ENCODE measurements around the gene STH. TPM values are rescaled to one million over a fixed set of nuclear protein-coding genes. Genes with fewer than 3 reads are reported as not detected.

STH gene
- total RNA-seq, 1 donor from 2014 or later, result not detected

GRCh38 chr17:45990886-45991285 is 8.2 kb upstream of the STH start:
- no peaks in the 10 kb centered on the region for H3K36me3 Mint-ChIP-seq (ENCODE audit: unreplicated experiment)
- no peak for DNase-seq (ENCODE audit: extremely low spot score, unreplicated experiment)
- H3K9me3 Mint-ChIP-seq (ENCODE audit: unreplicated experiment), result no peaks in the 10 kb centered on the region
- TF ChIP-seq, protein P1, sequence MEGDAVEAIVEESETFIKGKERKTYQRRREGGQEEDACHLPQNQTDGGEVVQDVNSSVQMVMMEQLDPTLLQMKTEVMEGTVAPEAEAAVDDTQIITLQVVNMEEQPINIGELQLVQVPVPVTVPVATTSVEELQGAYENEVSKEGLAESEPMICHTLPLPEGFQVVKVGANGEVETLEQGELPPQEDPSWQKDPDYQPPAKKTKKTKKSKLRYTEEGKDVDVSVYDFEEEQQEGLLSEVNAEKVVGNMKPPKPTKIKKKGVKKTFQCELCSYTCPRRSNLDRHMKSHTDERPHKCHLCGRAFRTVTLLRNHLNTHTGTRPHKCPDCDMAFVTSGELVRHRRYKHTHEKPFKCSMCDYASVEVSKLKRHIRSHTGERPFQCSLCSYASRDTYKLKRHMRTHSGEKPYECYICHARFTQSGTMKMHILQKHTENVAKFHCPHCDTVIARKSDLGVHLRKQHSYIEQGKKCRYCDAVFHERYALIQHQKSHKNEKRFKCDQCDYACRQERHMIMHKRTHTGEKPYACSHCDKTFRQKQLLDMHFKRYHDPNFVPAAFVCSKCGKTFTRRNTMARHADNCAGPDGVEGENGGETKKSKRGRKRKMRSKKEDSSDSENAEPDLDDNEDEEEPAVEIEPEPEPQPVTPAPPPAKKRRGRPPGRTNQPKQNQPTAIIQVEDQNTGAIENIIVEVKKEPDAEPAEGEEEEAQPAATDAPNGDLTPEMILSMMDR (IDR thresholded peaks at IDR 0.05), result no peak
- no peak overlapping the region for H3K27ac Mint-ChIP-seq (ENCODE audit: unreplicated experiment)
- H3K4me3 Mint-ChIP-seq (ENCODE audit: unreplicated experiment), result no peak overlapping the region
- H3K4me1 Mint-ChIP-seq (ENCODE audit: unreplicated experiment), result no peaks in the 10 kb centered on the region
- peaks cover 2% of the 10 kb centered on the region for H3K27me3 Mint-ChIP-seq (ENCODE audit: unreplicated experiment)

GRCh38 chr17:45991341-45991740 is 7.7 kb upstream of the STH start:
- H3K4me3 Mint-ChIP-seq (ENCODE audit: unreplicated experiment), result no peak overlapping the region
- TF ChIP-seq, protein P1 (IDR thresholded peaks at IDR 0.05), result no peak
- no peaks in the 10 kb centered on the region for H3K27me3 Mint-ChIP-seq (ENCODE audit: unreplicated experiment)
- H3K36me3 Mint-ChIP-seq (ENCODE audit: unreplicated experiment), result no peaks in the 10 kb centered on the region
- H3K9me3 Mint-ChIP-seq (ENCODE audit: unreplicated experiment), result no peaks in the 10 kb centered on the region
- no peak overlapping the region for H3K27ac Mint-ChIP-seq (ENCODE audit: unreplicated experiment)
- no peak for DNase-seq (ENCODE audit: extremely low spot score, unreplicated experiment)
- no peaks in the 10 kb centered on the region for H3K4me1 Mint-ChIP-seq (ENCODE audit: unreplicated experiment)

- Mint-ChIP-seq H3K4me3 (ENCODE audit: unreplicated experiment) (no peak overlapping the region), H3K27ac (ENCODE audit: unreplicated experiment) (no peak overlapping the region), H3K36me3 (ENCODE audit: unreplicated experiment) (no peaks in the 10 kb centered on the region), H3K27me3 (ENCODE audit: unreplicated experiment) (no peaks in the 10 kb centered on the region), H3K9me3 (ENCODE audit: unreplicated experiment) (no peaks in the 10 kb centered on the region), H3K4me1 (ENCODE audit: unreplicated experiment) (no peaks in the 10 kb centered on the region)
- TF ChIP-seq, protein P1 (IDR thresholded peaks at IDR 0.05), result no peak
- DNase-seq (ENCODE audit: extremely low spot score, unreplicated experiment), result no peak
Measured at GRCh38 chr17:45992175-45992574, 6.9 kb upstream of the STH start.

DNA sequence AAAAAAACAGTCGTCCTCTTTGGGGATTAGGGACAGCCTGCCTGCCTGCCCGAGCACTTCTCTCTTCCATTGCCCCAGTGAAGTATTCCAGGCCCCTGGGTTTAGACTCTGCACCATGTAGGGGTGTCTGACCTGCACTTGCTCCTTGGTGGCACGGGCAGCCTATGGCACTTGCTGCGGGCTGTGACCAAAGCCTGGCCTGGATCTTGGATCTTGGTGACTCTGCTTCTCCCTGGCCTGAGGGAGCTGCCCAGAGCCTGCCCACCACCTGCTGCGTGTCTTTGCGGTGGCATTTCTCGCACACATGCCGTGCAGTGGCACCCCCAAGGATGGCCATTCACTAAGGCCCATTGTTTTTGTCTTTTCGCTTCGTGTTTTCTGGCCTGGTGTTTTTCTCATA is 6.1 kb upstream of the STH start:
- Mint-ChIP-seq H3K4me1 (ENCODE audit: unreplicated experiment) (no peaks in the 10 kb centered on the region), H3K36me3 (ENCODE audit: unreplicated experiment) (no peaks in the 10 kb centered on the region), H3K27ac (ENCODE audit: unreplicated experiment) (no peak overlapping the region), H3K9me3 (ENCODE audit: unreplicated experiment) (no peaks in the 10 kb centered on the region), H3K27me3 (ENCODE audit: unreplicated experiment) (no peaks in the 10 kb centered on the region), H3K4me3 (ENCODE audit: unreplicated experiment) (no peak overlapping the region)
- TF ChIP-seq, protein P1 (IDR thresholded peaks at IDR 0.05), result no peak
- no peak for DNase-seq (ENCODE audit: extremely low spot score, unreplicated experiment)

DNA sequence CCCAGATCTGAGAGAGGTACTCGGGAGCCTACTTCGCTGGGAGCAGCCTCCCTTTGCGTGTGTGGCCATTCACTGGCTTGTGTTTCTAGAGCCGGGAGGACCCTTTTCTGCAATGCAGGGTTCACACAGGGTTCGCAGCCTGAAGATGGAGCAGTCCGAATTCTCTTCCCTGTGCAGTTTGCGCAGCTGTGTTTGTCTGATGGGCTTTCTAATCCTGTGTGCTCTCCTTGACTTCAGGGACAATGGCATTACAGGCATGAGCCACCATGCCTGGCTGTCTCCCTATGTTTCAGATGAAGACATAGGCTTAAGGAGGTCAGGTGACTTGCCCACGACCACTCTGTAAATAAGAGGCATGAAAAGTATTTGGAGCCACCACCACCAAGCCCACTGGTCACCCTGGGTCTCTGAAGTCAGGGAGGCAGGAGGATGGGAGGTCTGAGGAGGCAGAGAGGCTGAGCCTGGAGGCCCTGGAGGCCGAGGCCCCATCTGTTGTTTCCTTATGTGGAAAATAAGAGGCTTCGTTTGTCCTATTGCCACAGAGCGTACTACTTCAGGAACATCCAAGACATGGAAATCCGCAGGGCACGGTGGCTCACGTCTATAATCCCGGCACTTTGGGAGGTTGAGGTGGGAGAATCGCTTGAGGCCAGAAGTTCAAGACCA is 5.0 kb upstream of the STH start:
- no peaks in the 10 kb centered on the region for H3K27me3 Mint-ChIP-seq (ENCODE audit: unreplicated experiment)
- no peaks in the 10 kb centered on the region for H3K9me3 Mint-ChIP-seq (ENCODE audit: unreplicated experiment)
- H3K27ac Mint-ChIP-seq (ENCODE audit: unreplicated experiment), result no peak overlapping the region
- no peaks in the 10 kb centered on the region for H3K36me3 Mint-ChIP-seq (ENCODE audit: unreplicated experiment)
- TF ChIP-seq, protein P1 (IDR thresholded peaks at IDR 0.05), result no peak
- H3K4me1 Mint-ChIP-seq (ENCODE audit: unreplicated experiment), result no peaks in the 10 kb centered on the region
- no peak for DNase-seq (ENCODE audit: extremely low spot score, unreplicated experiment)
- no peak overlapping the region for H3K4me3 Mint-ChIP-seq (ENCODE audit: unreplicated experiment)
